ENCODE data around the gene FEZF1.

The FEZF1 gene

DNA sequence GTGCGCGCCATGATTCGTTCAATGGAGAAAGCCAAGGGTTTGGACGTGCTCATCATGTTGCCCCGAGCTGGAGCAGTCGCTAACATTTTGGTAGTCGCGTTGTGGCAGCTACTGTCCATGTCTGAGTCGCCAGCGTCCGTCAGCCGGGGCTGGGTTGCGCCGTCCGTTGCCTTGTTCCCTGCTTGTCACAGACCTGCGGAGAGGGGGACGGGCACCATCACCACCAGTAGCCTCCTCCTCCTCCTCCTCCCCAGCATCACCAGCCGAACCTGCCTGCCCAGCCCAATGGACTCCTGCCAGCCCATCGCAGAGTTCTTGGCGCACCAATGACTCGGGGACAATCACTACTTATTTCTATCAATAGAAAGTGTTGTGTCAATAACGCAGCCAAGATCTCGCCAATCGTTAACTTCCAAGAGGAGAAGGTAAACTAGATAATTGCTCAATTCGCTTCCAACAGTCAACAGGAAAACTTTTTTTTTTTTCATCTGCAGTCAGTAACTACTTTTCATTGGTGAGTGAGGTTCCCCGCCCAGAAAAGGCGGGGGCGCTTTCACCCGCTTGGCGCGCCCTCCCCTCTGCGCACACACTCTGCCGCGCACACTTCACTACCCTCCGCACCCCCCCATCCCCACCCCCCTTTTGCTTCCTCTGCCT lies at the start of gene FEZF1:
Gene FEZF1, minus strand, starts transcription at position 432 of the 657 bp plus-strand sequence. Its CDS starts 313 bp downstream, at position 119.
- DNase-seq (ENCODE audit: low read depth): no peak
- H3K4me3 ChIP-seq (ENCODE audit: low read depth, low read length): no peak within 1 kb of the TSS
- TF ChIP-seq, protein P1, sequence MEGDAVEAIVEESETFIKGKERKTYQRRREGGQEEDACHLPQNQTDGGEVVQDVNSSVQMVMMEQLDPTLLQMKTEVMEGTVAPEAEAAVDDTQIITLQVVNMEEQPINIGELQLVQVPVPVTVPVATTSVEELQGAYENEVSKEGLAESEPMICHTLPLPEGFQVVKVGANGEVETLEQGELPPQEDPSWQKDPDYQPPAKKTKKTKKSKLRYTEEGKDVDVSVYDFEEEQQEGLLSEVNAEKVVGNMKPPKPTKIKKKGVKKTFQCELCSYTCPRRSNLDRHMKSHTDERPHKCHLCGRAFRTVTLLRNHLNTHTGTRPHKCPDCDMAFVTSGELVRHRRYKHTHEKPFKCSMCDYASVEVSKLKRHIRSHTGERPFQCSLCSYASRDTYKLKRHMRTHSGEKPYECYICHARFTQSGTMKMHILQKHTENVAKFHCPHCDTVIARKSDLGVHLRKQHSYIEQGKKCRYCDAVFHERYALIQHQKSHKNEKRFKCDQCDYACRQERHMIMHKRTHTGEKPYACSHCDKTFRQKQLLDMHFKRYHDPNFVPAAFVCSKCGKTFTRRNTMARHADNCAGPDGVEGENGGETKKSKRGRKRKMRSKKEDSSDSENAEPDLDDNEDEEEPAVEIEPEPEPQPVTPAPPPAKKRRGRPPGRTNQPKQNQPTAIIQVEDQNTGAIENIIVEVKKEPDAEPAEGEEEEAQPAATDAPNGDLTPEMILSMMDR (IDR thresholded peaks at IDR 0.05; ENCODE audit: low read depth, low read length, missing control alignments): no peak
- in situ Hi-C loops (cut with HindIII; ENCODE audit: low sequenced_read_pairs): no loop called here

- no peak for DNase-seq (ENCODE audit: low read depth)
- TF ChIP-seq, protein P1 (IDR thresholded peaks at IDR 0.05; ENCODE audit: low read depth, low read length, missing control alignments): no peak
- in situ Hi-C loops (cut with HindIII; ENCODE audit: low sequenced_read_pairs): no loop called here
- H3K4me3 ChIP-seq (ENCODE audit: low read depth, low read length): no peak overlapping the region
These were observed 47.9 kb upstream of the FEZF1 start for GRCh38 chr7:122352454-122352853.

DNA sequence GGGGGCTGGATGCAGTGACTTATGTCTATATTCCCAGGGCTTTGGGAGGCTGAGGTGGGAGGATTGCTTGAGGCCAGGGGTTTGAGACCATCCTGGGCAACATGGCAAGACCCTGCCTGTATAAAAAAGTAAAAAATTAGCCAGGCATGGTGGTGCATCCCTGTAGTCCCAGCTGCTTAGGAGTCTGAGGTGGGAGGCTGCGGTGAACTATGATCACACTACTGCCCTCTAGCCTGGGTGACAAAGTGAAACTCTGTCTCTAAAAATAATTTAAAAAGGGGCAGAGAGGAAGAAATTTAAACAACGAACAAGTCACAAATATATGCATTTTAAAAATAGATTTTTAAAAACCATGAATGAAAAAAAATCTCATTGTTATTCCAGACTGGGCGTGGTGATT lies 46.2 kb upstream of the FEZF1 start:
- no peak for DNase-seq (ENCODE audit: low read depth)
- in situ Hi-C loops (cut with HindIII; ENCODE audit: low sequenced_read_pairs): no loop called here
- H3K4me3 ChIP-seq (ENCODE audit: low read depth, low read length): no peak overlapping the region

DNA sequence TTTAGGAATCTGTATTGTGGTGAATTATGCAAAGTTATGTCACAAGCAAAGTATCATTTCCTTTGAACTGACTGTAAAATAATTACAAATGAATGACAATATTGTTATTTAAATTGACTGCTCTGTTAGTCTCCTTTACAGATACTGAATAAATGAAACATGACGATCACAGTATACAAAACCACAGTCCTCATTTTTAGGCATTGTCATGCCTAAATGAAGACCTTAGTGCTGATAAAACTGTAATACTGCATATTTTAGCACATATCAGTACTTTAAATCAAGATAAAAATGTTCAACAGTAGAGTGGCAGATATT lies 39.7 kb upstream of the FEZF1 start:
- TF ChIP-seq, protein P1 (IDR thresholded peaks at IDR 0.05; ENCODE audit: low read depth, low read length, missing control alignments): no peak
- H3K4me3 ChIP-seq (ENCODE audit: low read depth, low read length): no peak overlapping the region
- in situ Hi-C loops (cut with HindIII; ENCODE audit: low sequenced_read_pairs): no loop called here
- no peak for DNase-seq (ENCODE audit: low read depth)

More for the DNA sequence above, 46.2 kb upstream of the FEZF1 start:
- TF ChIP-seq, protein P1 (IDR thresholded peaks at IDR 0.05; ENCODE audit: low read depth, low read length, missing control alignments): no peak

DNA sequence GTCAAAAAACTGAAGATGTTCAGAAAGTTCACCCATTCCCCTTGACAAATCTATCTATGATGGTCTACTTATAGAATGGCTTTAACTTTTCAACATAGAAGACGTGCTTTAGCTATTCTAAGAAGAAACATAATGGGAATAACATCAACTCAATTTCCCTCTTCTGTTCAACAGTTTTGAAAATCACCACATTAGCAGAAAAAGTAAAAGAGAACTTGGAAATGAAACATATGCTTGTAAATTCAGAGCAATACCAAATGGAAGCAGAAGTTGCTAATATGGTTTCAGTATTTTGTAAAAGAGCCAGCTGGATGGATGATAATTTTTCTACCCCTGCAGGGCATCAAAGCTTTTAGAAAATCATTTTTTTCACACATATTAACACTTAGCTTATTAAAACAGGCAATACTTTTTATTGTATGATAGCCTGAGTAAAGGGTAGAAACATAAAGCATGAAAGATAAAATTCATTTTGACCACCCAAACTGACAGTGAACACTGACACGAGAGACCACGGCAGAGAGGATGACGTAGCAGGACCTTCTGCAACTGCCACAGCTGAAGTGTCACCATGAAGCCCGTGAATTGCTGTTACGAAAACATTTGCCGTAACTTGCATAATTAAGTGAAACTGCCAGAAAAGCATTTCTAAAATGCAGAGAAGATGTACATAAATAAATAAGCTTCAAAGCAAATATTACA lies 39.2 kb upstream of the FEZF1 start:
- DNase-seq (ENCODE audit: low read depth): no peak
- in situ Hi-C loops (cut with HindIII; ENCODE audit: low sequenced_read_pairs): no loop called here
- H3K4me3 ChIP-seq (ENCODE audit: low read depth, low read length): no peak overlapping the region
- TF ChIP-seq, protein P1 (IDR thresholded peaks at IDR 0.05; ENCODE audit: low read depth, low read length, missing control alignments): no peak

DNA sequence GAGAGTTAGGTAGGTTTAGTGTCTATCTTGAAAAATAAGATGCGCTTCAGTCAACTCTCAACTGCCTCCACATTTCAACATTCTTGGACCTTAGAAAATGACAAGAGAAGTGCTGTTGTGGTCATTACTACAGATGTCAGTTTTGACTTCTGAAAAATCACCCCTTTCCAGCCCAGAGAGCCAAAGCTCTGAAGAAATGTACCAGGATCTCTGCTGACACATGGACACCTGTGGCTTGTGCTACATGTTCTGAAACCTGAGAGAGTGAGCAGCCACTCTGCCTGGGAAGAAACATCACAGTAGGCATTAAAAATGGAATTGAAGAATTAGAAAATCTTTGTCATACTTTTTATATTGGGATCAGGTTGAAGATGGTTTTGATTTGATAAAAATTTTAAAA lies 35.9 kb upstream of the FEZF1 start:
- in situ Hi-C loops (cut with HindIII; ENCODE audit: low sequenced_read_pairs): no loop called here
- TF ChIP-seq, protein P1 (IDR thresholded peaks at IDR 0.05; ENCODE audit: low read depth, low read length, missing control alignments): no peak
- no peak for DNase-seq (ENCODE audit: low read depth)
- H3K4me3 ChIP-seq (ENCODE audit: low read depth, low read length): no peak overlapping the region
